Urinary bladder (tissue), 4 donors: ENCODE data around the gene LAMA1. TPM values are rescaled to one million over a fixed set of nuclear protein-coding genes. Genes with fewer than 3 reads are reported as not detected.

Experiments used
- DNase-seq: peaks from one replicate; pipeline ENCODE4 v3.0.0-alpha.2; 2015; ENCODE audit errors: extremely low spot score
- H3K27ac ChIP-seq: one replicate; pipeline ENCODE4 v1.5.1; 2013; ENCODE audit warnings: low read depth, mild to moderate bottlenecking, moderate library complexity
- H3K36me3 ChIP-seq: one replicate; pipeline ENCODE4 v1.6.1; 2013; ENCODE audit warnings: mild to moderate bottlenecking, moderate library complexity; ENCODE audit not compliant: insufficient read depth
- H3K4me1 ChIP-seq: one replicate; pipeline ENCODE4 v1.6.1; 2013; ENCODE audit warnings: mild to moderate bottlenecking, moderate library complexity; ENCODE audit not compliant: insufficient read depth
- H3K4me3 ChIP-seq: one replicate; pipeline ENCODE4 v1.5.1; 2013; ENCODE audit warnings: low read depth, low read length
- WGBS: extraction: QIAGEN DNeasy Blood & Tissue Kit; methylation state at CpG from one replicate; pipeline ENCODE4 v1.1.7; 2013; 5-methylcytosine and 5-hydroxymethylcytosine counted together
- polyA plus RNA-seq: library from polyadenylated mRNA; stranded (reverse); fragments of 200-250 nt; gene quantifications from one replicate; pipeline ENCODE4 v1.2.3, GENCODE V29; 2013
- total RNA-seq: library from RNA; depleted of rRNA; stranded (reverse); fragments of >200 nt; gene quantifications from one replicate; pipeline ENCODE4 v1.2.3, GENCODE V29; 2014
- donor health status: healthy with polysubstance abuse.
- donor health status: healthy.

Gene LAMA1
- total and polyA plus RNA-seq, 2 donors, result 0.54 to 2.9 TPM

- no peak overlapping the region for H3K4me3 ChIP-seq
- WGBS, result 61% methylated on average over 9 of the region's 9 CpGs
- no peaks in the 10 kb centered on the region for H3K4me1 ChIP-seq
- no peak overlapping the region for H3K27ac ChIP-seq
- no peak for DNase-seq
- no peaks in the 10 kb centered on the region for H3K36me3 ChIP-seq
These were observed 15.0 kb upstream of the LAMA1 start for GRCh38 chr18:7132356-7133150.

- Histone ChIP-seq H3K4me1 (peaks cover 1% of the 10 kb centered on the region), H3K4me3 (no peak overlapping the region), H3K36me3 (no peaks in the 10 kb centered on the region), H3K27ac (no peak overlapping the region)
- DNase-seq, result no peak
- 71% methylated on average over 4 of the region's 4 CpGs for WGBS
These were observed 4.8 kb upstream of the LAMA1 start for GRCh38 chr18:7122376-7122775.

- Histone ChIP-seq H3K4me1 (peaks cover 1% of the 10 kb centered on the region), H3K27ac (no peak overlapping the region), H3K4me3 (peak overlapping the region; percentile 38), H3K36me3 (no peaks in the 10 kb centered on the region)
- WGBS, result under 1% methylated on average over 61 of the region's 61 CpGs
- no peak for DNase-seq
These were observed 706 bp downstream of the LAMA1 start for GRCh38 chr18:7116792-7117389.

GRCh38 chr18:7116001-7116730, 1.4 kb downstream of the LAMA1 start:
- WGBS, result 9% methylated on average over 24 of the region's 24 CpGs
- no peaks in the 10 kb centered on the region for H3K36me3 ChIP-seq
- H3K4me1 ChIP-seq, result peaks cover 1% of the 10 kb centered on the region
- DNase-seq, result no peak
- no peak overlapping the region for H3K4me3 ChIP-seq
- no peak overlapping the region for H3K27ac ChIP-seq

- peaks cover under 1% of the 10 kb centered on the region for H3K4me1 ChIP-seq
- DNase-seq, result no peak
- H3K4me3 ChIP-seq, result no peak overlapping the region
- 90% methylated on average over 3 of the region's 3 CpGs for WGBS
- no peak overlapping the region for H3K27ac ChIP-seq
- no peaks in the 10 kb centered on the region for H3K36me3 ChIP-seq
These were observed 4.7 kb downstream of the LAMA1 start for GRCh38 chr18:7112936-7113335.

GRCh38 chr18:7111134-7111533, 6.5 kb downstream of the LAMA1 start:
- Histone ChIP-seq H3K36me3 (no peaks in the 10 kb centered on the region), H3K4me1 (no peaks in the 10 kb centered on the region), H3K27ac (no peak overlapping the region), H3K4me3 (no peak overlapping the region)
- WGBS, result 61% methylated on average over 2 of the region's 2 CpGs
- DNase-seq, result no peak

GRCh38 chr18:7105943-7106342, 11.7 kb downstream of the LAMA1 start:
- no peak overlapping the region for H3K4me3 ChIP-seq
- no peaks in the 10 kb centered on the region for H3K4me1 ChIP-seq
- DNase-seq, result no peak
- no peaks in the 10 kb centered on the region for H3K36me3 ChIP-seq
- H3K27ac ChIP-seq, result no peak overlapping the region
- 81% methylated on average over 5 of the region's 5 CpGs for WGBS

GRCh38 chr18:7105268-7105667, 12.3 kb downstream of the LAMA1 start:
- WGBS, result 97% methylated on average over 7 of the region's 7 CpGs
- H3K36me3 ChIP-seq, result no peaks in the 10 kb centered on the region
- H3K4me1 ChIP-seq, result no peaks in the 10 kb centered on the region
- H3K27ac ChIP-seq, result no peak overlapping the region
- no peak overlapping the region for H3K4me3 ChIP-seq
- no peak for DNase-seq

GRCh38 chr18:7104649-7105048, 12.9 kb downstream of the LAMA1 start:
- WGBS, result 92% methylated on average over 4 of the region's 4 CpGs
- Histone ChIP-seq H3K4me3 (no peak overlapping the region), H3K27ac (no peak overlapping the region), H3K36me3 (no peaks in the 10 kb centered on the region), H3K4me1 (no peaks in the 10 kb centered on the region)
- no peak for DNase-seq

- no peak overlapping the region for H3K4me3 ChIP-seq
- no peak overlapping the region for H3K27ac ChIP-seq
- no peaks in the 10 kb centered on the region for H3K4me1 ChIP-seq
- no peaks in the 10 kb centered on the region for H3K36me3 ChIP-seq
- WGBS, result 46% methylated on average over 2 of the region's 2 CpGs
- DNase-seq, result no peak
These were observed 15.5 kb downstream of the LAMA1 start for GRCh38 chr18:7102131-7102530.

GRCh38 chr18:7096838-7097237, 20.8 kb downstream of the LAMA1 start:
- no peaks in the 10 kb centered on the region for H3K36me3 ChIP-seq
- H3K27ac ChIP-seq, result no peak overlapping the region
- 68% methylated on average over 7 of the region's 7 CpGs for WGBS
- H3K4me3 ChIP-seq, result no peak overlapping the region
- H3K4me1 ChIP-seq, result no peaks in the 10 kb centered on the region
- no peak for DNase-seq

- Histone ChIP-seq H3K27ac (no peak overlapping the region), H3K4me3 (no peak overlapping the region), H3K36me3 (no peaks in the 10 kb centered on the region), H3K4me1 (no peaks in the 10 kb centered on the region)
- DNase-seq, result no peak
These were observed 23.2 kb downstream of the LAMA1 start for GRCh38 chr18:7094427-7094826.

- Histone ChIP-seq H3K27ac (no peak overlapping the region), H3K4me1 (no peaks in the 10 kb centered on the region)
- 41% methylated on average over 2 of the region's 2 CpGs for WGBS
These were observed 26.8 kb downstream of the LAMA1 start for GRCh38 chr18:7090771-7091170.

GRCh38 chr18:7089369-7089768, 28.2 kb downstream of the LAMA1 start:
- 75% methylated on average over 8 of the region's 8 CpGs for WGBS
- H3K4me3 ChIP-seq, result no peak overlapping the region
- H3K27ac ChIP-seq, result no peak overlapping the region
- no peak for DNase-seq
- H3K36me3 ChIP-seq, result no peaks in the 10 kb centered on the region
- H3K4me1 ChIP-seq, result no peaks in the 10 kb centered on the region

More at GRCh38 chr18:7090771-7091170, 26.8 kb downstream of the LAMA1 start:
- DNase-seq, result no peak
- Histone ChIP-seq H3K36me3 (no peaks in the 10 kb centered on the region), H3K4me3 (no peak overlapping the region)
